ENCODE measurements around the gene MIOS. TPM values are rescaled to one million over a fixed set of nuclear protein-coding genes. Genes with fewer than 3 reads are reported as not detected.

Gene MIOS
- total RNA-seq, 1 experiment from 2014 or later = 25.8 TPM

- CTCF ChIA-PET = no interaction called here
- peaks cover 0 to under 1% of the 10 kb centered on the region in 2 experiments; a peak in 1 of 4 replicates for H3K36me3 ChIP-seq (ENCODE audit: control insufficient read depth in 1 of 2, insufficient read depth in 2 of 2, low read length in 2 of 2)
- H2AFZ ChIP-seq (ENCODE audit: low read depth, low read length, poor library complexity, severe bottlenecking) = no peak overlapping the region
- no peak overlapping the region for H3K4me3 ChIP-seq (replicated peaks in 1 of 2; ENCODE audit: low read depth in 1 of 2, low read length in 2 of 2)
- no peaks in the 10 kb centered on the region for H3K27me3 ChIP-seq (ENCODE audit: insufficient read depth, low read length)
- H3K9me3 ChIP-seq (ENCODE audit: control insufficient read depth in 1 of 2, insufficient read depth in 1 of 2, low read depth in 1 of 2, low read length in 2 of 2) = no peaks in the 10 kb centered on the region
- no peaks in the 10 kb centered on the region for H4K20me1 ChIP-seq (ENCODE audit: insufficient read depth)
- no peaks in the 10 kb centered on the region for H3K4me1 ChIP-seq (ENCODE audit: control insufficient read depth in 1 of 2, insufficient read depth in 2 of 2, low read length in 2 of 2)
- no peaks in the 10 kb centered on the region for H3K79me2 ChIP-seq (ENCODE audit: insufficient read depth, low read length)
- TF ChIP-seq POLR2A (IDR thresholded peaks at IDR 0.05; ENCODE audit: borderline replicate concordance, extremely low read depth, insufficient read depth, insufficient read length) (no peak), TCF7L2 (IDR thresholded peaks at IDR 0.05; ENCODE audit: borderline replicate concordance, extremely low read depth, insufficient read depth, insufficient read length) (no peak), ZFX (IDR thresholded peaks at IDR 0.05) (no peak)
- no peaks in the 10 kb centered on the region for H3K9me2 ChIP-seq (ENCODE audit: insufficient read depth)
- POLR2A ChIA-PET = no interaction called here
- intact Hi-C loops (cut with micrococcal nuclease) = no loop called here
- ATAC-seq (no peak), DNase-seq (ENCODE audit: low read depth, low spot score) (no peak)
- H3K9ac ChIP-seq (ENCODE audit: low read length) = no peak overlapping the region
- H3K4me2 ChIP-seq (ENCODE audit: low read length) = no peak overlapping the region
- no TSS peak for BruUV-seq (replicated peaks)
- no peak overlapping the region for H3K27ac ChIP-seq (ENCODE audit: low read depth, low read length)
- RAD21 ChIA-PET (ENCODE audit: low non-redundant PET in 1 of 2, low total read pairs in 2 of 2, uncharacterized antibody in 2 of 2, unreplicated experiment in 2 of 2) = no interaction called here
These were observed 46.5 kb downstream of the MIOS start for GRCh38 chr7:7613210-7613609.

- H4K20me1 ChIP-seq (ENCODE audit: insufficient read depth) = no peaks in the 10 kb centered on the region
- no peaks in the 10 kb centered on the region for H3K36me3 ChIP-seq (ENCODE audit: control insufficient read depth in 1 of 2, insufficient read depth in 2 of 2, low read length in 2 of 2)
- BruUV-seq (replicated peaks) = no TSS peak
- CTCF ChIA-PET = no interaction called here
- RAD21 ChIA-PET (ENCODE audit: low non-redundant PET in 1 of 2, low total read pairs in 2 of 2, uncharacterized antibody in 2 of 2, unreplicated experiment in 2 of 2) = no interaction called here
- H3K9me3 ChIP-seq (ENCODE audit: control insufficient read depth in 1 of 2, insufficient read depth in 1 of 2, low read depth in 1 of 2, low read length in 2 of 2) = no peaks in the 10 kb centered on the region
- no peaks in the 10 kb centered on the region for H3K4me1 ChIP-seq (ENCODE audit: control insufficient read depth in 1 of 2, insufficient read depth in 2 of 2, low read length in 2 of 2)
- DNase-seq (ENCODE audit: low read depth, low spot score) (no peak), ATAC-seq (no peak)
- no peaks in the 10 kb centered on the region for H3K79me2 ChIP-seq (ENCODE audit: insufficient read depth, low read length)
- H3K4me2 ChIP-seq (ENCODE audit: low read length) = no peak overlapping the region
- no peak overlapping the region for H2AFZ ChIP-seq (ENCODE audit: low read depth, low read length, poor library complexity, severe bottlenecking)
- TF ChIP-seq MAX (IDR thresholded peaks at IDR 0.05) = no peak
- no peak for TF ChIP-seq ATF3 (IDR thresholded peaks at IDR 0.05)
- TF ChIP-seq POLR2A (IDR thresholded peaks at IDR 0.05; ENCODE audit: borderline replicate concordance, extremely low read depth, insufficient read depth, insufficient read length) = no peak
- TF ChIP-seq ELF1 (IDR thresholded peaks at IDR 0.05; ENCODE audit: borderline replicate concordance, low read depth) = no peak
- no peak for TF ChIP-seq CTCF (IDR thresholded peaks at IDR 0.05 in 2 of 3, conservative IDR thresholded peaks at IDR 0.05 in 1 of 3; ENCODE audit: borderline replicate concordance in 1 of 3, insufficient read depth in 1 of 3, low read depth in 2 of 3, low read length in 2 of 3)
- TF ChIP-seq EZH2 (IDR thresholded peaks at IDR 0.05) = no peak
- no peak for TF ChIP-seq EZH2phosphoT487 (IDR thresholded peaks at IDR 0.05; ENCODE audit: borderline replicate concordance)
- TF ChIP-seq JUND (IDR thresholded peaks at IDR 0.05) = no peak
- no peak for TF ChIP-seq TCF7L2 (IDR thresholded peaks at IDR 0.05; ENCODE audit: borderline replicate concordance, extremely low read depth, insufficient read depth, insufficient read length)
- TF ChIP-seq EGR1 (IDR thresholded peaks at IDR 0.05; ENCODE audit: low read depth) = no peak
- no peaks in the 10 kb centered on the region for H3K27me3 ChIP-seq (ENCODE audit: insufficient read depth, low read length)
- POLR2A ChIA-PET = interaction anchor here (0.9 kb wide), 1 partner anchor 26 kb away, joined by 3 read pairs; the partner anchor contains the start of gene UMAD1
- H3K9ac ChIP-seq (ENCODE audit: low read length) = no peak overlapping the region
- no peak overlapping the region for H3K4me3 ChIP-seq (replicated peaks in 1 of 2; ENCODE audit: low read depth in 1 of 2, low read length in 2 of 2)
- intact Hi-C loops (cut with micrococcal nuclease) = no loop called here
- no peaks in the 10 kb centered on the region for H3K9me2 ChIP-seq (ENCODE audit: insufficient read depth)
- H3K27ac ChIP-seq (ENCODE audit: low read depth, low read length) = no peak overlapping the region
These were observed 47.5 kb downstream of the MIOS start for GRCh38 chr7:7614018-7614741.
